ENCODE results near the gene KIF24.
"Not testable (repeated sequence)": the region's sequence is repeated elsewhere in the genome, so short reads cannot be mapped to it uniquely, and the experiment has no call there.

The KIF24 gene

GRCh38 chr9:34332076-34332964 lies 3.3 kb upstream of the KIF24 start:
- peak; percentile 23 for DNase-seq (ENCODE audit: low spot score)

GRCh38 chr9:34331196-34331595 lies 2.1 kb upstream of the KIF24 start:
- DNase-seq (ENCODE audit: low spot score): no peak
- FAIRE-seq: no peak

More at GRCh38 chr9:34332076-34332964, 3.3 kb upstream of the KIF24 start:
- no peak for FAIRE-seq

- DNase-seq (ENCODE audit: low spot score) (no peak), FAIRE-seq (no peak)
These were observed 525 bp downstream of the KIF24 start for GRCh38 chr9:34328500-34328986.

GRCh38 chr9:34326690-34327089 lies 2.4 kb downstream of the KIF24 start:
- FAIRE-seq (no peak), DNase-seq (ENCODE audit: low spot score) (no peak)

GRCh38 chr9:34322899-34323591 lies 6.0 kb downstream of the KIF24 start:
- DNase-seq (ENCODE audit: low spot score) (no peak), FAIRE-seq (no peak)

- FAIRE-seq (no peak), DNase-seq (ENCODE audit: low spot score) (no peak)
These were observed 7.6 kb downstream of the KIF24 start for GRCh38 chr9:34321451-34321850.

- FAIRE-seq: no peak
- no peak for DNase-seq (ENCODE audit: low spot score)
These were observed 10.8 kb downstream of the KIF24 start for GRCh38 chr9:34318163-34318790.

DNA sequence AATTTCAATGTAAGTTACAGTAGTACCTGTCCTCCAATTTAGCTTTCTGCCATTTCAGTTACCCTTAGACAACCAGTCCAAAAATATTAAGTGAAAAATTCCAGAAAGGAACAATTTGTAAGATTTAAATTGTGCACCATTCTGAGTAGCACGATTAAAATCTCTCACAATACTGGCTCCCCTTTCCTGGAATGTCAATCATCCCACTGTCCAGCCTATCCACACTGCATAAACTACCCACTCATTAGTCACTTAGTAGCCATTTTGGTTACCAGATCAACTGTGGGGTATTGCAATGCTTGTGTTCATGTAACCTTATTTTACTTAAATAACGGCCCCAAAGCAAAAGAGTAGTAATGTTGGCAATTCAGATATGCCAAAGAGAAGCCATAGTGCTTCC lies 11.6 kb downstream of the KIF24 start:
- FAIRE-seq: no peak
- DNase-seq (ENCODE audit: low spot score): no peak

GRCh38 chr9:34311499-34312185 lies 17.4 kb downstream of the KIF24 start:
- FAIRE-seq: no peak
- no peak for DNase-seq (ENCODE audit: low spot score)

DNA sequence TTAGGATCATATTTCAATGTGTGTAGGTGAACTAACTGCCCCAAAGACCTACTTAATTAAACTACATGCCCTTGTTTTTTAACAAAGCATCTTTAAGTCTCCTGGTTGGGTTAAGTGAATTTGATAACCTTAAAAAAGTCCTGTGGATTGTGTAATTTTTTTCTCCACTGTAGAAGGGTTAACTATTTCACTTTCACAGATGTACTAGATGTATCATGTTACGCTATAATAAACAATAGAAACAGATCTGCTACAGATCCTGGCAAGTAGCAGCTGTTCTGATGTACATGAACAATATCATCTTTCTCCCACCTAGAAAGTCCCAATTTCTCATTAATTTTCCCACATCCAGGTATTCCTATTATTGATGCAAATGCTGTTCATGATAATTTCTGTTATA lies 18.9 kb downstream of the KIF24 start:
- DNase-seq (ENCODE audit: low spot score) (no peak), FAIRE-seq (no peak)

GRCh38 chr9:34308316-34308715 lies 20.8 kb downstream of the KIF24 start:
- not testable (repeated sequence) for DNase-seq (ENCODE audit: low spot score)

DNA sequence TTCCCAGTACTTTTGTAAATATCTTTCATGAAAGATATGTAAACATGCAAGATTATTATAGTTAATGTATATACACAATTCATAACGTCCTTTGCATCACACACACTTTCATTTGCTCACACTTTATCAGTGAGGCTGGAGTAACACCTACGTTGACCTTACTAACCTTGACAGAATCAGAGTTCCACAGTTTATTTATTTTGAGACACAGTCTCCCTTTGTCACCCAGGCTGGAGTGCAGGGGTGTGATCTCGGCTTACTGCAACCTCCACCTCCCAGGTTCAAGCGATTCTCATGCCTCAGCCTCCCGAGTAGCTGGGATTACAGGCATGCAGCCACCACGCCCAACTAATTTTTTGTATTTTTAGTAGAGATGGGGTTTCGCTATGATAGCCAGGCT lies 28.0 kb downstream of the KIF24 start:
- FAIRE-seq; DNase-seq (ENCODE audit: low spot score): not testable (repeated sequence)

More at GRCh38 chr9:34308316-34308715, 20.8 kb downstream of the KIF24 start:
- FAIRE-seq: not testable (repeated sequence)

DNA sequence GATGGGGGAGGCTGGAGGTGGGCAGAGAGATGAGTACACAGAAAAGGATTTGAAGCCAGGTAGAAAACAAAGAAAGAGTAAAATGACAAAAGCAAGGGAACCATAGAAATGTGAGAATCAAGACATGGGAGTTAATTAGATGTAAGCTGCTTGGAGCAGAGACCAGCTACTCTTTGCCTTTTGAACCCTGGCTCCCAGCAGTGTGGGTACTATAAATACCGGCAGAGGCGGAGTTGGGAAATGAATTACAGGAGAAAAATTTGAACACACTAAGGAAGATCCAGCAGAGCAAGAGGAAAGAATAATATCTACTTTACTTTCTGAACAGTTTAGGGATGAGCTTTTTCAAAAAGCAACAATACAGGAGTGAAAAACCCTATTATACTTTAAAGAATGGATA lies 36.5 kb downstream of the KIF24 start:
- DNase-seq (ENCODE audit: low spot score) (no peak), FAIRE-seq (no peak)

GRCh38 chr9:34291423-34291822 lies 37.6 kb downstream of the KIF24 start:
- no peak for FAIRE-seq
- no peak for DNase-seq (ENCODE audit: low spot score)

DNA sequence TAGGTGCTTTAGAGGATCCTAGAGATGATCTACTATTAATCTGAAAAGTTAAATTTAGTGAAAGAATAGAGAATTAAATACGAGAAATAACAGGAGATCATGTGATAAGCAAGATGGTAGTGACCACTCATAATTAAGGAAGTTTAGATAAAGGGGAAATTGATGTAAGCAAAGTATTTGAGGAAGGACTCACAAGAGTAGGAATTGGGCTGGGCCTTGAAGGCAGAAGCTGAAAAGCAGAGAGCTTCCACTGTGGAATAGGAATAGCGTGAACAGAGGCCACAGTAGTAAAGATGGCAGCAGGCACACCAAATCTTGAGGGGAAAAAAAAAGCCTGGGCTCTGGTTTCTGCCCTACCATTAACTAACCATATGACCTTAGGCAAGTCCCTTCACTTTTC lies 38.0 kb downstream of the KIF24 start:
- no peak for FAIRE-seq
- no peak for DNase-seq (ENCODE audit: low spot score)

DNA sequence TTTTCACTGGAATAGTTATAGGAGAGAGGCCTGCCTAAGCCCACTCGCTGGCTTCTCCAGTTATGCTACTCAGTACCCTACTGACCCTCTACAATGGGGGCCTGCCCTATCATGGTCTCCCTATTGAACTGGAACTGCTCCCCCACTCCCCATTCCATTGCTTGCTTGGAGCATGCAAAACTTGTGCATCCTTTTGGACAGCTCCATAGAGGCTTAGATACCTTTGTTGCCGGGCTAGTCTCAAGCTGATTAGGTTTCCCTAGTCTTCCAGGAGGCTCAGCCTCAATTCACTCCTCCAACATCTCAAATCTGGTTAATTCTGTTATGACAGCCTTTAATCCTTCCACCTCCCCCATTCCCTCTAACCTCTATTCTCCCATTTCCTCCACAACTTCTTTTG lies 39.9 kb downstream of the KIF24 start:
- FAIRE-seq: no peak
- no peak for DNase-seq (ENCODE audit: low spot score)

GRCh38 chr9:34282096-34282495 lies 47.0 kb downstream of the KIF24 start:
- DNase-seq (ENCODE audit: low spot score) (no peak), FAIRE-seq (no peak)

DNA sequence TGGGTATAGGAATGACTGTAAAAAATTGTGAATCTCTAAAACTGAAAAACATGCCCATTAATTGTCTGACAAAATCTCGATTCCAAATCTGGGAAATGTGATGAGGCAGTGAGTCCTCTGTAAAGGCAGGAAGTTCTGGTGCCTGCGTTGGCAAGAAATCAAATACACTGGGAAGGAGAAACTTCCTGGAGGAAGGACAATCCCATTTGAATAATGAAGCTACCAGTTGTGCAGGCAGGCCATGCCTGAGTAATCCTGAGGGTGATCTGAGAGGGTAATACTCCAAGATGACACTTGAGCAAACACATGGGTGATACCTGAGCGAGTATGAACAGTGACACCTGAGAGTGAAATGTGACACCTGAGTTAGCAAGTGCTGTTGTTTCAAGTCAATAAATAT lies 49.7 kb downstream of the KIF24 start:
- FAIRE-seq (no peak), DNase-seq (ENCODE audit: low spot score) (no peak)

Measured in urothelium cell line (cell line).